Measurements from ENCODE around the gene MTERF4.

The MTERF4 gene

GRCh38 chr2:241102239-241102803, at the start of gene MTERF4:
Gene MTERF4 (minus strand): TSS chr2:241102287. CDS start chr2:241102273, 14 bp downstream.
- peak; percentile 72 for DNase-seq

- DNase-seq: no peak
Measured at GRCh38 chr2:241150660-241151530, 48.8 kb upstream of the MTERF4 start.

- DNase-seq: peak; percentile 97
Measured at GRCh38 chr2:241149925-241150659, 48.0 kb upstream of the MTERF4 start, which contains the start of gene PPP1R7. Gene PPP1R7 (plus strand): TSS chr2:241150467. CDS start chr2:241150496, 29 bp downstream.

GRCh38 chr2:241149675-241149924, 47.5 kb upstream of the MTERF4 start:
- no peak for DNase-seq

GRCh38 chr2:241148891-241149674, 47.0 kb upstream of the MTERF4 start, which contains the start of gene PASK:
Gene PASK (minus strand): TSS chr2:241149472. CDS start chr2:241143032, 6,440 bp downstream.
- peak; percentile 83 for DNase-seq

- DNase-seq: no peak
Measured at GRCh38 chr2:241148239-241148638, 46.2 kb upstream of the MTERF4 start.

- no peak for DNase-seq
Measured at GRCh38 chr2:241147336-241147735, 45.2 kb upstream of the MTERF4 start.

- DNase-seq: no peak
Measured at GRCh38 chr2:241146286-241146685, 44.2 kb upstream of the MTERF4 start.

- no peak for DNase-seq
Measured at GRCh38 chr2:241142593-241142992, 40.5 kb upstream of the MTERF4 start.

- DNase-seq: no peak
Measured at GRCh38 chr2:241142063-241142462, 40.0 kb upstream of the MTERF4 start.

- DNase-seq: no peak
Measured at GRCh38 chr2:241141214-241141770, 39.2 kb upstream of the MTERF4 start.

- no peak for DNase-seq
Measured at GRCh38 chr2:241140445-241140840, 38.4 kb upstream of the MTERF4 start.

- no peak for DNase-seq
Measured at GRCh38 chr2:241139531-241140444, 37.7 kb upstream of the MTERF4 start.

GRCh38 chr2:241138471-241138870, 36.4 kb upstream of the MTERF4 start:
- no peak for DNase-seq

- DNase-seq: no peak
Measured at GRCh38 chr2:241137276-241138190, 35.4 kb upstream of the MTERF4 start.

GRCh38 chr2:241136661-241137260, 34.7 kb upstream of the MTERF4 start:
- no peak for DNase-seq

GRCh38 chr2:241136191-241136590, 34.1 kb upstream of the MTERF4 start:
- DNase-seq: no peak

GRCh38 chr2:241135737-241136136, 33.6 kb upstream of the MTERF4 start:
- DNase-seq: no peak

- no peak for DNase-seq
Measured at GRCh38 chr2:241134711-241135110, 32.6 kb upstream of the MTERF4 start.

- DNase-seq: no peak
Measured at GRCh38 chr2:241133436-241133820, 31.3 kb upstream of the MTERF4 start.
